Right lung (tissue), 5 donors: ENCODE measurements around the gene TBC1D14. TPM values are rescaled to one million over a fixed set of nuclear protein-coding genes. Genes with fewer than 3 reads are reported as not detected.

Experiments
- DNase-seq, 2 donors: peaks; one replicate each; pipeline ENCODE4 v3.0.0-alpha.2; 2013
- polyA plus RNA-seq, 5 donors: library from polyadenylated mRNA; unstranded; fragments of 120-200 nt; gene quantifications; one replicate each; pipeline versions ENCODE4 v1.2.1 to v1.2.3, GENCODE V29; 2013; ENCODE audit warnings: inconsistent platforms in 1 of 5, low replicate concordance in 1 of 5; ENCODE audit not compliant: insufficient read length in 5 of 5, insufficient read depth in 1 of 5

The TBC1D14 gene
- polyA plus RNA-seq, 5 donors = 40.7 to 46.0 (median 45.3) TPM

DNA sequence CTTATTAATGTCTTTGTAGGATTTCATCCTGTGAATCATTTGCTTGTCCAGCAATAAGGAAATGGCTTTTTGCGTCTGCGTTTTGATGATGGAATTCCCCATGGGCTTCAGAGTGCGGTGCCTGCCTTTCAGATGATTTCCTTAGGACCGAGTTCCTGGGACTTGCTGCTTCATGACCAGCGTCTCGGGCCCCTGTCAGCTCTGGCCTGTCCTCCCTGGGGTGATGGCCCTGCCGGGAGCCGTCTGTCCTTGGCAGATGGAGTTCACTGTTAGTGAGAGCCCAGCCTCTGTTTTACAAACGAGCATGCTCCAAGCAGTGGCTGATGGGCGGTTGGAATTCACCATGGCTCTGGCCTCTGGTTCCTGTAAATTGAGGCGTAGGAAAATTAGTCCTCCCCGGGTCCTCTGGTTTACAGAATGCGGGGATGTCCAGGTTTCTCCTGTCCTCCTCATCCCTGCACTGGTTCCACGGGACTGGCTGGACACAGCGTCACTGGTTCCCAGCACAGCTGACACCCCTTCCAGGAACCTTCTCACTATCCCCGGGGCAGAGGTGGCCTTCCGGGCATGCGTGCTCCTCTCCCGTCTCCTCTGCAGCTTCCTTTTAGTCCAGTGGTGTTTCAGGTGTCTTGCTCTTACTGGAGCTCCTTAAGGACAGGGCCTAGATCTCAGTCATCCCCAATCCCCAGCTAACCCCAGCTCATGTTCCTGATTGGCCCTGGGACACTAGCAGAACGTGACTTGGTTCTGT lies 34.9 kb downstream of the TBC1D14 start:
- no peak for DNase-seq

DNA sequence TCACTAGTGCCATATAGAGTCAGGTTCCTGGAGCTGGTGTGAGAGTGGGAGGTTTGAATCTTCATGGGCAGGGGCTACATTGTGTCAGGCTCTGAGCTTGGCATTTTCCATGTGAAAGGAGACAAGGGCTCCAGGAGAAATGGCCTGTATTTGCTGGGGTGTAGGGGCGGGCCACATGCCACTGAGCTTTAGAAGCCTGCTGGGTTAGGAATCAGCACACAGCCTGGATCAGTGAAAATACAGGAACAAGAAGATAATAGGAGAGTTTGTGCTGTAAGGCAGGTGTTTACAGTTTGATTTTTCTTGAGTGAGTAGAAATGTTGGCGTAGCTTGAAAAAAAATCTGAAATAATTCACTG lies 35.4 kb downstream of the TBC1D14 start:
- no peak for DNase-seq

- no peak for DNase-seq
Observed at GRCh38 chr4:6946497-6946896, 36.9 kb downstream of the TBC1D14 start.

DNA sequence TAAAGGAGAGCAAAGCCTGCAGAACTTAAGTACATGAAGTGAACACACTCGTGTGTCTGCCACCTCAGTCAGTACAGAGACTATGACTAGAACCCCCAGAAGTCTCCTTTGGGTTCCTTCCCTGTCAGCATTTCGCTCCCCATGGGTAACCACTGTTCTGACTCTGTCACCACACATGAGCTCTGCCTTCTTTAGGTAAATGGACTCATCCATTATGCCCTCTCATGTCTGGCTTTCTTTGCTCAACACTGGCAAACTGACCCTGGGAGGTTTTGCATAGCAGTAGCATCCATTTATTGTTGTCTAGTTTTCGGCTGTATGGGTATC lies 38.5 kb downstream of the TBC1D14 start:
- no peak for DNase-seq

DNA sequence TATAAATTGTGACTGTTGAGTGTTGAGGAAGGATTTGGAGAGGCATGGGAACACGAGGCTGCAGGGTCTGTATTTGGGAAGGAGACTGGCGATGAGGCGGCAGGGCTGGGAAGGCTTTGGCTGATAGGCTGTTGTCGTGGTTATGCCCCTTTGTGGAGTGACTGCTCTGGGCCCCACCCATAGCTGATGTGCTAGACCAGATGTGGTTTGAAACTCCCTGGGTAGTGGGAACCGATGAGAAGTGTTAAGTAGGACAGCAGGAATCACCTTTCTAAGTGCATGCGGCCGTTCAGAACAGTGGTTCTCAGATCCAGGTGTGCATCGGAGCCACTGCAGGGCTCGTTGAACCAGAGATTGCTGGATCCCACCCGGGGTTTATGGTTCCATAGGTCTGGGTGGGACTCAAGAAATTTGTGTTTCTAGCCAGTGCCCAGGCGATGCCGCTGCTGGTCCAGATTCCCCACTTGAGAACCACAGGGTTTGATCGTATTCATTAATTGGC lies 42.3 kb downstream of the TBC1D14 start:
- DNase-seq = no peak

DNA sequence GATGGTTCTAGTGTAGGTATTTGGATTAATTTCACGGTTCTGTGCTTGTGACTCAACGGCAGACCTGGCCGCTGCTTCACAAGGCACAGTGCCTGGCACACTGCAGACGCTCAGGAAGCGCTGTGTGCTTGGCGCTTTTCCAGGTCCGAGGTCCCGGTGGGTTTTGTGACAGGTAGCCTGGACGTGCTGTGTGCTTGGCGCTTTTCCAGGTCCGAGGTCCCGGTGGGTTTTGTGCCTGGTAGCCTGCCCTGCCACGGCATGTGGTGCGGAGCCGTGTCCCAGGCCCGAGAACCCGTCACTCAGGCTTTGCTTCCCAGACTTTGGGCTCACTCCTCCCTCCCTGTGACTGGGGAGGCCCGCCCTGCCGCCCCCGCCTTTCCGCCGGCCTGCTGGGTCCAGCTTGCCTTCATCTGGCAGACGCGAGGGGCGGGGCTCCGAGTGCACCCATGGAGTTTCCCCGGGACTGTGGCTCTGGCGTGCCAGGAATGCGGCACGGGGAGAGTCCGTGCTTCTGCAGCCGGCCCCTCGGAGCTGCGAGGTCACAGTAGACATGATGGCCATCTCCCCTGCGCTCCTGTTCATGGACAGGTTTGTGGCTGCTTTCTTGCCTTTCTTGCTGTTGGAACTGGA lies 44.2 kb downstream of the TBC1D14 start:
- no peak for DNase-seq

GRCh38 chr4:6955261-6955911 lies 45.8 kb downstream of the TBC1D14 start:
- no peak for DNase-seq

DNA sequence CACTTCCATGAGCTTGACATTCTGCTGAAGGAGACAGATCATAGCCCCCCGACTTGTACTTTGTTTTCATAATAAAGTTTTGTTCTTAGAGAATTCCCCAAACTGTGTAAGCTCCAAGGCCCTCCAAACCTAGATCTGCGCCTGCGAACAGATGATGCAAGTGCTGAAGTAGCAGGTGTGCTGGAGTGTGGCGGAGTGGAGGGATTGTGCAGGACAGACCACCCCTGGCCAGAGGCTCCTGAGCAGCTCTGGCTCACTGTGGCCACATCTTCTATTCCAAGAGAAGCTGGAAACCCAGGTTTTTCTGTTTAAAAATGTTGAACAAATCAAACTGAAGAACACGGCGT lies 46.4 kb downstream of the TBC1D14 start:
- DNase-seq = no peak

DNA sequence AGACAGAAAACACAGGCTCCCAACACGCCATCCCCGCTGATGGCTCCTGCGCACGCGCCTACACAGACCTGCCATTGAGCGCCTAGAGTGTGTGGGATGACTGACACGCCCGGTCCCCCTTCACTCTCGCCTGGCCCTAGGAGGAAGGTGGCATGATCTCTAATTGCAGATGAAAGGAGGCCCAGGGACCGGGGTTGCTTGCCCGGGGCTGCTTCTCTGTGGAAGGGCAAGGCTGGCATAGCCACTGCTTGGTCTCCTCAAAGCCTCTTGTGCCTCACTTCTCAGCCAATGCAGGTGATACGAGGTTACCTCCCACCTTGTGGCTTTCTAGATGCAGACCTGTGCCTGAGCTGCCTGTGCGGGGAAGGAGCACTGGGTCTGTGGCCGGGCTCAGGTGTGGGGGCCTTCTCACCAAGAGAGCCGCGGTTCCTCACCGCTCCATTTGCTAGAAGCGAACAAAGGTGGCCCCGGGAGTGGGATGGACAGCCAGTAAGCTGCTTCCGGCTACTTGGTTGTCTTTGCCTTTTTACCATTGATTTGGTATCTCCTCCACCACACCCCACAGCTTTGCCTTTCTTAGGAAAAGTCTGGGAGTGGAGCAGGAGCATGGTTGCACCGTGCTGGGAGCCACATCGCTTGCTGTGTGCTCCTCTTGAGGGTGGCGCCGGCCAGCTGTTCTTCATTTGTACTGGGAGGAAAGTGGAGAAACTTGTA lies 47.0 kb downstream of the TBC1D14 start:
- no peak for DNase-seq

GRCh38 chr4:6957148-6957520 lies 47.5 kb downstream of the TBC1D14 start:
- DNase-seq = no peak

DNA sequence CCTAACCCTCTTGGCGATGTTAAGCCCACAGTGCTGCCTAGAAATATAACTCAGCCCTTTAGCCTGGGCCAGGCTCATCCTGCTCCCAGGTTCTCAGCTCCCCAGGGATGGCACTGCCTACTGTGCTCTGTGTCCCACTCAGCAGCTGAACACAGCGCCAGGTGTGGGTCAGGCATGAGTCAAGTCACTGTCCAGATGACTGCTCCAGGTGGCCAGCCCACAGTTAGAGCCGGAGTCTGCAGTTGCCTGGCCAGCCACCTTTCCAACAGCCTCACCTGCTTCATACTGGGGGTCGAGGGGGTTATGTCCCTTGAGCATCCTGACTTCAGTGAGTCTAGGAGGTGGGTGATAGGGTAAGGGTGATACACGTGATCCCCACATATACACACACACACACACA lies 48.4 kb downstream of the TBC1D14 start:
- DNase-seq = no peak

DNA sequence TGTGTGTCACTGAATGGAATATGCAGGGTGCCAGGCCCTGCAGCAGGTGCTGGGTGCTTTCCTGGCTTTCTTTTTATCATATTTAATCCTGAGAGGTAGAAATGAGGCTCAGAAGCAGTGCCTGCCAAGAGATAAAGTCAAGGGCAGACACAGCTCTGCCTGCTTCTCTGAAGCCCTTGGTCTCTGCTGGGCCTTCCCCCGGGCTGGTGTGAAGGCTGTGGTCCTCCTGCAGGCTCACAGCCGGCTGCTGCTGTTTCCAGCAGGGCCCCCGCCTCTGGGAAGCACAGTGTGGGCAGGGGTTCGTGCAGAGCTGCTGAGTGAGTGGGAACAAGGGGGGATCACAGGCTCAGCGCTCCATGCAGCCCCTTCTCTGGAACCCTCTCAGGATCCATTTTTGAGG lies 49.6 kb downstream of the TBC1D14 start:
- DNase-seq = no peak

DNA sequence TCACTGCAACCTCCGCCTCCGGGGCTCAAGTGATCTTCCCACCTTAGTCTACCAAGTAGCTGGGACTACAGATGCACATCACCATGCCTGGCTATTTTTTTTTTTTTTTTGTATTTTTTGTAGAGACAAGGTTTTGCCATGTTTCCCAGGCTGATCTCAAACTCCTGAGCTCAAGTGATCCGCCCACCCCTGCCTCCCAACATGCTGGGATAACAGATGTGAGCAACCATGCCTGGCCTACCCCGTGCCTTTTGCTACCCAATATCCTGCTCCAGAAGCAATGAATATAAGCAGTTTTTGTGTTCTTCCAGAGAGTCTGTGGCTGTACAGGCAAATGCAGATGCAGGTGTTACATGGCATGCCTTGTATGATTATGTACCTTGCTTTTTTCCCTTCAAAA lies 50.5 kb downstream of the TBC1D14 start:
- DNase-seq = no peak

DNA sequence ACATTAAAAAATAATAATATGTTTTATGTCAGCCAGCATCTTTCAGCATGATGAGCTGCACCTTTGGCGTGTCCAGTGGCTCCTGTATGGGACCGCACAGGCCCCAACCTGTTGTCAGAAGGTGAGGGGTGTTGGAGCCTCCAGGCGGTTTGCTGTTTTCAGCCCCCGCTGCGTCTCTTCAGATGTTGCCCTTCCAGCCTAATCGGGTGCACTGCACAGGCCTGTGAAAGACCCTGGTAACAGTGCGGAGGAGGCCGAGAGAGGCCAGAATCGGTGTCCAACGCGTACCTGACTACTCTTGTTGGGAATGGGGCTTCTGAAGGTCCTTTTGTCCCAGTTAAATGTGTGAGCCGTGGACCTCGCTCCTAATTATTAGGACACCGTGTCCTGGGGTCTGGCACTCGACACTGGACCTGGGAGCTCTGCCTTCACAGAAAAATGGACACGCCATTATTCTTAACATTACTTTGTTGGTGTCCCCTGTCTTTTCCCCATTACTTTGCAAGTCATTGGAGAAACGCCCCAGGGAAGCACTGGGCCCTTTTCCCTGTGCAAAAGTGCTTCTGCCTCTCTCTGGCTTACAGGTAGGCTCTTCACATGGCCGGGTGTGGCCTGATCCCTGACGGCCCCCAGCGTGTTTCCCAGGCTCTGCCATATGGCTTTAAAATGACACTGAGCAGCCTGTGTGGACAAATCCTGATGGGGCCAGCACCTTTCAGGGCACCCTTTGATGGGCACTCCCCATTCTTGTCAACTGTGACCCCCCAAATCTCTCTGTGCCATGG lies 51.2 kb downstream of the TBC1D14 start:
- DNase-seq = no peak

DNA sequence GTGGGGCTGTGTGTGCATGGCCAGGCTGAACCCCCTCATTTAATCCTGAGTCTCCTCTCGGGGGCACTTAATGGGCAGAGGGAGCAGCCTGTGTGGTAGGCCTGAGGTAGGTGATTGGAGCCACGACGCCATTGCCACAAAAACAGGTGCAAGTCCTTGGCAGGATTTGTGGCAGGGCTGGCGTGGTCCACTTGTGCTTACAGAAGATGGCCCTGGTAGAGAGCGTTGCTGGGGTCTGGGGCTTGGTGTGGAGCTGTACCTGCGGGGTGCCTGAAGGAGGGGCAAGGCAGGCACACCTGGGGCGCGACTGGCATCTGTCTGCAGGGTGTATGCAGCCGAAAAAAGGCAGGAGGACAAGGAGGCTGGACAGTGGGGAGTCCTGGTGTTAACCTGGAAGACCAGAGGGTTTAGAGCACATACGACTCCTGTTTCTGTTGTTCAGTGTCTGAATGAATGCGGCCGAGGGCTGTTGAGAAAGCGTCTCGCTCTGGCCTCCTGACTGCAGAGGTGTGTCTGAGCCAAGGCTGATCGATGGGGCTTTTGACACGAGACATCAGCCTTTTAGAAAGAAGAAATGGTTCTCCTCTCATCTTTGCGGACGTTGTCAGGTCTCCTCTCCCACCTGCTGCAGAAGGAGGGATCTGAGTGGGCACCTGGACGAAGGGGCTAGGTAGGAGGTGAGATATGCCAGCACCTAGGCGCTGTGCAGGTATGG lies 52.0 kb downstream of the TBC1D14 start:
- no peak for DNase-seq

GRCh38 chr4:6962211-6963041 lies 52.8 kb downstream of the TBC1D14 start:
- no peak for DNase-seq

- DNase-seq = no peak
Observed at GRCh38 chr4:6963139-6963611, 53.5 kb downstream of the TBC1D14 start.

- DNase-seq = no peak
Observed at GRCh38 chr4:6964858-6965257, 55.2 kb downstream of the TBC1D14 start.

GRCh38 chr4:6965329-6965728 lies 55.7 kb downstream of the TBC1D14 start:
- no peak for DNase-seq

GRCh38 chr4:6967846-6968340 lies 58.3 kb downstream of the TBC1D14 start:
- no peak for DNase-seq
